DOHH2 (cell line): ENCODE data around the gene WARS2.

Experiments used
- EZH2phosphoT487 ChIP-seq: fragments of 200-600 bp; sonication (generic); IDR thresholded peaks from 2 replicates; pipeline ENCODE4 v1.6.1; 2017; ENCODE audit warnings: borderline replicate concordance, mild to moderate bottlenecking, antibody characterized with exemption, low read length, moderate library complexity, mixed read lengths
- TF ChIP-seq, protein P1 (sequence below): fragments of 200-600 bp; sonication (generic); IDR thresholded peaks from one replicate; pipeline ENCODE4 v1.5.1; 2014; ENCODE audit warnings: antibody characterized with exemption, mild to moderate bottlenecking, low read depth, low read length; ENCODE audit not compliant: poor library complexity, severe bottlenecking

DNA sequence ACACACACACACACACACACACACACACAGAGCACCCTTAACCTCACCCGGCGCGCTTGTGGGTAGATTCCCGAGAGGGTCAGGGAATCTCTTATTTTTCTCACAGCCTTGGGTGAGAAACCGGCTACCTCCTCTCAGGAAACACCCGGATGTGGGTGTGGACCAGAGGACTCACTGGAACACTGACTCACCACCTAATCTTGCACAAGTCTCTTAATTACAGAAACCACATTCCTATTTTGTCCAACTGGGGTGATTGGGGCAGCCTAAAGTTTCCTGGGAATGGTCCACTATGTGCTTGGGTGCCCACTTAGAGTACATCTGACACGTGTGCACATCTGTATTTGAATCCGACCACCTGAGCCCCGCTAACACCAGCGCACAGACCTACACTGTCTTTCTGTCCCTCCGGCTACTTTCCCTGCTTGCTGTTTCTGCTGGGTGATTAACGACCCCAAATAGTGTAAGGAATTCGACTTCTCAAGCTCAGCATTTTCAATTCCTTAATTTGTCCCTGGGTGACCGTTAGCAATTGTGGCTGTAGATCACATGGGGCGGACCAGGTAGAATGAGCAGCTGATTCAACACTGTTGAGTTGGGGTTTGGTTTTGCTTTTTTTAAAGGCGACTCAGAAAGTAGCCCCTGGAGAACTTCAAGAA lies 138.3 kb downstream of the WARS2 start:
- TF ChIP-seq, protein P1, sequence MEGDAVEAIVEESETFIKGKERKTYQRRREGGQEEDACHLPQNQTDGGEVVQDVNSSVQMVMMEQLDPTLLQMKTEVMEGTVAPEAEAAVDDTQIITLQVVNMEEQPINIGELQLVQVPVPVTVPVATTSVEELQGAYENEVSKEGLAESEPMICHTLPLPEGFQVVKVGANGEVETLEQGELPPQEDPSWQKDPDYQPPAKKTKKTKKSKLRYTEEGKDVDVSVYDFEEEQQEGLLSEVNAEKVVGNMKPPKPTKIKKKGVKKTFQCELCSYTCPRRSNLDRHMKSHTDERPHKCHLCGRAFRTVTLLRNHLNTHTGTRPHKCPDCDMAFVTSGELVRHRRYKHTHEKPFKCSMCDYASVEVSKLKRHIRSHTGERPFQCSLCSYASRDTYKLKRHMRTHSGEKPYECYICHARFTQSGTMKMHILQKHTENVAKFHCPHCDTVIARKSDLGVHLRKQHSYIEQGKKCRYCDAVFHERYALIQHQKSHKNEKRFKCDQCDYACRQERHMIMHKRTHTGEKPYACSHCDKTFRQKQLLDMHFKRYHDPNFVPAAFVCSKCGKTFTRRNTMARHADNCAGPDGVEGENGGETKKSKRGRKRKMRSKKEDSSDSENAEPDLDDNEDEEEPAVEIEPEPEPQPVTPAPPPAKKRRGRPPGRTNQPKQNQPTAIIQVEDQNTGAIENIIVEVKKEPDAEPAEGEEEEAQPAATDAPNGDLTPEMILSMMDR: no peak
- no peak for TF ChIP-seq EZH2phosphoT487
